Measurements from ENCODE around the gene ABCC9. TPM values are rescaled to one million over a fixed set of nuclear protein-coding genes. Genes with fewer than 3 reads are reported as not detected.

The ABCC9 gene
- not detected in 2 replicates for total RNA-seq (2014; rRNA removed; shearing (Covaris generic))

DNA sequence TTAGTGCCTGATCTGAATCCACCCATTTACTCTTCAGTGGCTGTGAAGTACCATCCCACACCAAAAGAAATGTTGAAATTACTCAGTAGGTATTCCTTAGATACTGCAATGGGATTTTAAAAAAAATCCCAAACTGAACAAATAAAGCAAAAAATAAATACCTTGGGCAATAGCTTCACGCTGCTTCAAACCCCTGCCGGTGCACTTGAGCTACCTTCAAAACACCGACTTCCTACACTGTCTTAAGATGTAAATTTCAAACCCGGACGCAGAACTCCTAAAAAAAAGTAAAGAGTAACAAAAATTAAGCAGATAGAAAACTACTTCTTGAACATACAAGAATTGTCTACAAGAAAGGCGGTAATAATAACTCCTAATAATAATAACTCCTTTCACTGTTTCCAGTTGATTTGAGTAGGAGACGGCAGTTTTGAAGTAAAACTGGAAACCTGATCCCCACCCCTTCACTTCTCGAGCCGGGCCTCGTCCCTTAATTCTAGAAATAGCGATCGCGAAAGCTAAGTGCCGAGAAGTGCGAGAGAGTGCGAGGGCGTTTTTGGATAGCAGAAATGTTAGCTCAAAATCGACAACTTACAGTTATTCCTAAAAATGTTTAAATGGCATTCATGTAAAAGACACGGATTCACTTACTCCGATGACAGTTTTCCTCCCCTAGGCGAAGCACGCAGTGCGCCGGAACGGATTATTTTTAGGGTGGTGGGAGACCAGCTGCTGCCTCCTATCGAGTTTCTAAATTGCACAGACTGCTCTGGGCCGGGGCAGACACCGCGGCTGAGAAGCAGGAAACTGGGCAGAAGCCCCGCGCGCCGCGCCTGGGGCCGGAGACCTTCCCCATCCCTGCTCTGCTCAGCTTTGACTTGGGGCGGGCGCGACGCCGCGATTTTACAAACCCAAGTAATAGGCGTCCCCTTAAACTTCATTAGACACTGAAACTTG is at the start of gene ABCC9:
Gene ABCC9, minus strand, starts transcription at position 878 of the 957 bp plus-strand sequence. CDS start 4,752 bp downstream, outside the sequence.
- Histone ChIP-seq H3K36me3 (replicated peaks; ENCODE audit: control insufficient read depth, insufficient read depth, low read length) (no peaks in the 10 kb centered on the region), H3K4me3 (ENCODE audit: insufficient read depth, low read depth, low read length) (peak within 1 kb of the TSS; percentile 47), H3K27me3 (ENCODE audit: control insufficient read depth, insufficient read depth, low read length) (peaks cover 34% of the 10 kb centered on the region)
- peak; percentile 50 for DNase-seq

GRCh38 chr12:21989819-21990412 is 48.7 kb upstream of the ABCC9 start:
- H3K36me3 ChIP-seq (replicated peaks; ENCODE audit: control insufficient read depth, insufficient read depth, low read length) = no peaks in the 10 kb centered on the region
- H3K27me3 ChIP-seq (ENCODE audit: control insufficient read depth, insufficient read depth, low read length) = no peaks in the 10 kb centered on the region
- no peak overlapping the region for H3K4me3 ChIP-seq (ENCODE audit: insufficient read depth, low read depth, low read length)
- no peak for DNase-seq

DNA sequence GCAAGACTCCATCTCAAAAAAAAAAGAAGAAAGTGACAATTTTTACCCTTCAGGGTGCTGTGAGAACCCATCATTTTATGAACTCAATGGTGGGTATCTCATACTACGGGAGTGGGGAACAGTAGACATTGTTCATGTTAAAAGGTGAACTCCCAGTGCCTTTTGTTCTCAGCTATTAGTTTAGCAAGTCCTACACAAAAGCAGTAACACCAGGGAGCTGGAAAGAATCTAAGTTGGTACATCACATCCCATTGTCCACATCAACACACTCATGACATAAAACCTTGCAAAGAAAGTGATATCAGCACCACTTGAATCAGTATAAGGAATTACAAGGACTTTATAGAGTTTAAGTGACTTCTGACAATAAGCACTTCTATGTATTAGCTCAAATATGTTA is 47.4 kb upstream of the ABCC9 start:
- H3K27me3 ChIP-seq (ENCODE audit: control insufficient read depth, insufficient read depth, low read length) = no peaks in the 10 kb centered on the region
- H3K36me3 ChIP-seq (replicated peaks; ENCODE audit: control insufficient read depth, insufficient read depth, low read length) = no peaks in the 10 kb centered on the region
- DNase-seq = no peak
- no peak overlapping the region for H3K4me3 ChIP-seq (ENCODE audit: insufficient read depth, low read depth, low read length)

DNA sequence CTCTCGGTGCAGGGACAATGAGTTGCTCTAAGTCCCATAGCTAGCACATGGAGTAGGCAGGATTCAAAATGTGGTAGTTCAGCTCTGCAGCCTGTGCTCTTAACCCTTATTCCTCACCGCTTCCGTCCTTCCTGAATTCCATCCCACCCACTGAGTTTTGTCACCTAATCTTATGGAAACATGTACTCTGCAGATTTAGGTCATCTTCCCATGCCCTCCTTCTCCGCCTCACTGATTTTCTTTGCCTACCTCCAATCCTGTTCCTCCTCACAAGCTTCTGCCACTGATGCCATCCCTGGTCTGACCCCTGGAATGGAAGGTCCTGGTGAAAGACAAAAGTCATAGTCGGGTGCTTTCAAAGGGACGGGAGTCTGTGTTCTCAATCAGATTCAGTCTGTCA is 46.5 kb upstream of the ABCC9 start:
- no peak for DNase-seq
- H3K27me3 ChIP-seq (ENCODE audit: control insufficient read depth, insufficient read depth, low read length) = no peaks in the 10 kb centered on the region
- H3K36me3 ChIP-seq (replicated peaks; ENCODE audit: control insufficient read depth, insufficient read depth, low read length) = no peaks in the 10 kb centered on the region
- H3K4me3 ChIP-seq (ENCODE audit: insufficient read depth, low read depth, low read length) = no peak overlapping the region

DNA sequence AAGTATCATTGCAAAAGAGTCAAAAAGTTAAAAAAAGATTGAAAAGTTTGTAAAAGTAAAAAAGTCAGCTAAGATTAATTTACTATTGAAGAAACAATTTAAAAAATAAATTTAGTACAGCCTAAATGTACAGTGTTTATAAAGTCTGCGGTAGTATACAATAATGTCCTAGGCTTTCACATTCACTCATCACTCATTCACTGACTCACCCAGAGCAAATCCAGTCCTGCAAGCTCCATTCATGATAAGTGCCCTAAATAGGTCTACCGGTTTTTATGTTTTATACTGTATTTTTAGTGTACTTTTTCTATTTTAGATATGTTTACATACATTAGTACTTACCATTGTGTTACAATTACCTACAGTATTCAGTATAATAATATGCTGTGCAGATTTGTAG is 43.9 kb upstream of the ABCC9 start:
- H3K27me3 ChIP-seq (ENCODE audit: control insufficient read depth, insufficient read depth, low read length) = no peaks in the 10 kb centered on the region

GRCh38 chr12:21984375-21984774 is 43.1 kb upstream of the ABCC9 start:
- H3K36me3 ChIP-seq (replicated peaks; ENCODE audit: control insufficient read depth, insufficient read depth, low read length) = no peaks in the 10 kb centered on the region
- H3K4me3 ChIP-seq (ENCODE audit: insufficient read depth, low read depth, low read length) = no peak overlapping the region
- no peak for DNase-seq
- no peaks in the 10 kb centered on the region for H3K27me3 ChIP-seq (ENCODE audit: control insufficient read depth, insufficient read depth, low read length)

More for the DNA sequence above, 43.9 kb upstream of the ABCC9 start:
- DNase-seq = no peak
- Histone ChIP-seq H3K36me3 (replicated peaks; ENCODE audit: control insufficient read depth, insufficient read depth, low read length) (no peaks in the 10 kb centered on the region), H3K4me3 (ENCODE audit: insufficient read depth, low read depth, low read length) (no peak overlapping the region)

DNA sequence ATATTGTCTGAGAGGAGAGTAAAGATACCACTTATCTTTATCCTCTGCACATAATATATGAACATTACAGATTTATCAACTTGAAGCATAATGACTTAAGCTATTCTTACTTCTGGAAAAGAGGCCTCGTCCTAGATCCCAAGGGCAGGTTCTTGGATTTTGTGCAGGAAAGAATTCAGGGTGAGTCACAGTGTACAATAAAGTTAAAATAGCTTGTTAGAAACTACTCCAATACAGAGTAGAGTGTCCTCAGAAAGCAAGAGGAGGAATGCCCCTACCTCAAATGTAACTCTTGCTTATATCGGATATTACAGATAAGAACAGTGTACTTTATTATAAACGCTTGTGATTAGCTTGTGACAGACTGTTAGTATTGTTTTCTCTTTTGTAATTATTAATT is 41.9 kb upstream of the ABCC9 start:
- no peak for DNase-seq
- no peak overlapping the region for H3K4me3 ChIP-seq (ENCODE audit: insufficient read depth, low read depth, low read length)
- H3K27me3 ChIP-seq (ENCODE audit: control insufficient read depth, insufficient read depth, low read length) = no peaks in the 10 kb centered on the region
- no peaks in the 10 kb centered on the region for H3K36me3 ChIP-seq (replicated peaks; ENCODE audit: control insufficient read depth, insufficient read depth, low read length)

GRCh38 chr12:21980544-21980943 is 39.3 kb upstream of the ABCC9 start:
- no peak overlapping the region for H3K4me3 ChIP-seq (ENCODE audit: insufficient read depth, low read depth, low read length)
- no peak for DNase-seq
- H3K36me3 ChIP-seq (replicated peaks; ENCODE audit: control insufficient read depth, insufficient read depth, low read length) = no peaks in the 10 kb centered on the region
- no peaks in the 10 kb centered on the region for H3K27me3 ChIP-seq (ENCODE audit: control insufficient read depth, insufficient read depth, low read length)

GRCh38 chr12:21975293-21975692 is 34.1 kb upstream of the ABCC9 start:
- DNase-seq = no peak
- Histone ChIP-seq H3K36me3 (replicated peaks; ENCODE audit: control insufficient read depth, insufficient read depth, low read length) (no peaks in the 10 kb centered on the region), H3K4me3 (ENCODE audit: insufficient read depth, low read depth, low read length) (no peak overlapping the region), H3K27me3 (ENCODE audit: control insufficient read depth, insufficient read depth, low read length) (no peaks in the 10 kb centered on the region)

GRCh38 chr12:21973221-21973620 is 32.0 kb upstream of the ABCC9 start:
- Histone ChIP-seq H3K4me3 (ENCODE audit: insufficient read depth, low read depth, low read length) (no peak overlapping the region), H3K36me3 (replicated peaks; ENCODE audit: control insufficient read depth, insufficient read depth, low read length) (no peaks in the 10 kb centered on the region), H3K27me3 (ENCODE audit: control insufficient read depth, insufficient read depth, low read length) (no peaks in the 10 kb centered on the region)
- no peak for DNase-seq

DNA sequence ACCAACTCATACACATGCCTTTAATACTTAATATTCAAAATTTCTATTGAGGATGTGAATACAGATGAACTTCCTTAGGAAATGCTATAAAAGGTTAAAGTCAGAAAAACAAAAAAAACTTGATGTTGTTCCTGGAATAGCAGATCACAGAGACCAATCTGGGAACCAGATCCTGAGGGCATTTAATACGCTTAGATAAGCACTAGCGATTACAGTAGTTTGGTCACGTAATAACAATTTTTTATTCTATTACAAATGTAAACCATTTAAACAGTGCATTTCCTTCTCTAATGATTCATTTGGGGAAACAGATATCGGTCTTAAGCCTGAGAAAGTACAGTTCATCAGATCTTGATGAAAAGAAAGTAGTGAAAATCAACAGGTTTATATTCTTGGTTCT is 30.8 kb upstream of the ABCC9 start:
- Histone ChIP-seq H3K36me3 (replicated peaks; ENCODE audit: control insufficient read depth, insufficient read depth, low read length) (no peaks in the 10 kb centered on the region), H3K4me3 (ENCODE audit: insufficient read depth, low read depth, low read length) (no peak overlapping the region), H3K27me3 (ENCODE audit: control insufficient read depth, insufficient read depth, low read length) (no peaks in the 10 kb centered on the region)
- no peak for DNase-seq

- Histone ChIP-seq H3K36me3 (replicated peaks; ENCODE audit: control insufficient read depth, insufficient read depth, low read length) (no peaks in the 10 kb centered on the region), H3K27me3 (ENCODE audit: control insufficient read depth, insufficient read depth, low read length) (no peaks in the 10 kb centered on the region), H3K4me3 (ENCODE audit: insufficient read depth, low read depth, low read length) (no peak overlapping the region)
- DNase-seq = peak; percentile 19
Measured at GRCh38 chr12:21971344-21971743, 30.1 kb upstream of the ABCC9 start.

DNA sequence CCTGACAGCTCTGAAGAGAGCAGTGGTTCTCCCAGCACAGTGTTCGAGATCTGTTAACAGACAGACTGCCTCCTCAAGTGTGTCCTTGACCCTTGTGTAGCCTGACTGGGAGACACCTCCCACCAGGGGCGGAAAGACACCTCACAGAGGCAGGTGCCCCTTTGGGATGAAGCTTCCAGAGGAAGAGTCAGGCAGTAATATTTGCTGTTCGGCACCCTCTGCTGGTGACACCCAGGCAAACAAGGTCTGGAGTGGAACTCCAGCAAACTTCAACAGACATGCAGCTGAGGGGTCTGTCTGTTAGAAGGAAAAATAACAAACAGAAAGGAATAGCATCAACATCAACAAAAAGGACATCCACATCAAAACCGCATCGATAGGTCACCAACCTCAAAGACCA is 21.6 kb upstream of the ABCC9 start:
- H3K36me3 ChIP-seq (replicated peaks; ENCODE audit: control insufficient read depth, insufficient read depth, low read length) = no peaks in the 10 kb centered on the region
- H3K27me3 ChIP-seq (ENCODE audit: control insufficient read depth, insufficient read depth, low read length) = no peaks in the 10 kb centered on the region
- no peak for DNase-seq

DNA sequence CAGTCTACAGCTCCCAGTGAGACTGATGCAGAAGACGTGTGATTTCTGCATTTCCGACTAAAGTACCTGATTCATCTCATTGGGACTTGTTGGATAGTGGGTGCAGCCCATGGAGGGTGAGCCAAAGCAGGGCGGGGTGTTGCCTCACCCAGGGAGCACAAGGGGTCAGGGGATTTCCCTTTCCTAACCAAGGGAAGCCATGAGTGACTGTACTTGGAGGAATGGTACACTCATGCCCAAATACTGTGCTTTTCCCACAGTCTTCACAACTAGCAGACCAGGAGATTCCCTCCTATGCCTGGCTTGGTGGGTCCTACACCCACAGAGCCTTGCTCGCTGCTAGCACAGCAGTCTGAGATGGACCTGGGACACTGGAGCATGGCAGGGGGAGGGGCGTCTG is 21.0 kb upstream of the ABCC9 start:
- no peaks in the 10 kb centered on the region for H3K27me3 ChIP-seq (ENCODE audit: control insufficient read depth, insufficient read depth, low read length)
- no peak for DNase-seq

More for the DNA sequence above, 21.6 kb upstream of the ABCC9 start:
- no peak overlapping the region for H3K4me3 ChIP-seq (ENCODE audit: insufficient read depth, low read depth, low read length)

DNA sequence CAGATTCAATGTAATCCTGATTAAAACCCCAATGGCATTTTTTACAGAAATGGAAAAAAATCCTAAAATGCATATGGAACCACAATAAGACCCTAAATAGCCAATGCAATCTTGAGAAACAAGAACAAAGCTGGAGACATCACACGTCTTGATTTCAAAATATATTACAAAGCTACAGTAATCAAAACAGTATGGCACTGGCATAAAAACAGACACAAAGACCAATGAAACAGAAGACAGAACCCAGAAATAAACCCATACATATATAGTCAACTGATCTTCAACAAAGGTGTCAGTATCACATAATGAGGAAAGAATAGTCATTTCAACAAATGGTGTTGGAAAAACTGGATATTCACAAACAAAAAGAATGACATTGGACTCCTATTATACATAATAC is 9.4 kb upstream of the ABCC9 start:
- no peak for DNase-seq
- H3K36me3 ChIP-seq (replicated peaks; ENCODE audit: control insufficient read depth, insufficient read depth, low read length) = no peaks in the 10 kb centered on the region
- H3K4me3 ChIP-seq (ENCODE audit: insufficient read depth, low read depth, low read length) = no peak overlapping the region
- no peaks in the 10 kb centered on the region for H3K27me3 ChIP-seq (ENCODE audit: control insufficient read depth, insufficient read depth, low read length)

More for the DNA sequence above, 21.0 kb upstream of the ABCC9 start:
- no peak overlapping the region for H3K4me3 ChIP-seq (ENCODE audit: insufficient read depth, low read depth, low read length)
- H3K36me3 ChIP-seq (replicated peaks; ENCODE audit: control insufficient read depth, insufficient read depth, low read length) = no peaks in the 10 kb centered on the region

Data from H7 (cell line).